ENCODE measurements around the gene GPR137. TPM values are rescaled to one million over a fixed set of nuclear protein-coding genes. Genes with fewer than 3 reads are reported as not detected.

GPR137 gene
- total RNA-seq, 3 donors from 2014 or later = 43.1 to 46.2 (median 43.9) TPM

DNA sequence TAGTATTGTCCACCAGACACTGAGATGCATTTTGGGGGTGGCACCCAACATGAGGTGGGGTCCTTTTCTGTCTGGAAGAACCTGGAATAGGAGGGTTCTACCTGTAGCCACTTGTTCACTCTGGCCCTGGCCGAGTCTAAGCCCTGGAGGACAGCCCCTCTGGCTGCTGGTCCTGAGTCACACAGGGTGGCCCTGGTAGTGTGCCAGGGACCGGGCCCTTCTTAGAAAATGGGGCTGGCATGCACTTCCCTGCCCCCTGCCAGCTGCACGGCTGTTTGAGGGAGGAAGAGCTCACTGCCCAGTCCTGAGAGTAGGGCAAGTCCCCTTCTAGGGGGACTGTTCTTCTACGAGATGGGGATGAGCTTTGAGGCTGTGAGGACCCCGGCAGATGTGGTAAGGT lies 32.2 kb upstream of the GPR137 start:
- H3K4me1 Mint-ChIP-seq (ENCODE audit: low read depth) = peaks cover 13% of the 10 kb centered on the region
- DNase-seq (no peak), ATAC-seq (no peak)
- H3K36me3 Mint-ChIP-seq (ENCODE audit: insufficient read depth) = peaks cover 2% of the 10 kb centered on the region
- no peaks in the 10 kb centered on the region for H3K9me3 Mint-ChIP-seq
- no peaks in the 10 kb centered on the region for H3K27me3 Mint-ChIP-seq (ENCODE audit: low read depth)
- H3K4me3 Mint-ChIP-seq = no peak overlapping the region

DNA sequence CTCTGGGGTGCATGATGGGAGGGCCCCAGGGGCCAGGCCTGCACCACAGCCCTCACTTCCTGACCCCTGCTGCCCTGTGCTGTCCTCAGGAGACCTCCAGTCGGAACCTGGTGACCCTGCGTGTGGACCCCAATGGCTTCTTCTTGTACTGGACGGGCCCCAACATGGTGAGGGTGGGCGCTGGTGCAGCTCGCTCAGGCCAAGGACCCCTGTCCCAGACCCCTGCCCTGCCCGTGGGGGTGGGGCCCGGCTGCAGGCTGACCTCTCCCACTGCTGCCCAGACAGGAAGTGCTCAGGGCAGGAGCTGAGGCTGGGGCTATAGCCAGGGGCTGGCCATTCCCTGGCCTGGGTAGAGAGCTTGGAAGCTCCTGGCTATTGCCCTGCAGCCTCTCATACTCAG lies 31.3 kb upstream of the GPR137 start:
- no peak for DNase-seq
- no peak for ATAC-seq
- Mint-ChIP-seq H3K4me3 (no peak overlapping the region), H3K36me3 (ENCODE audit: insufficient read depth) (peaks cover 3% of the 10 kb centered on the region), H3K9me3 (no peaks in the 10 kb centered on the region), H3K27me3 (ENCODE audit: low read depth) (no peaks in the 10 kb centered on the region), H3K4me1 (ENCODE audit: low read depth) (peaks cover 13% of the 10 kb centered on the region)

DNA sequence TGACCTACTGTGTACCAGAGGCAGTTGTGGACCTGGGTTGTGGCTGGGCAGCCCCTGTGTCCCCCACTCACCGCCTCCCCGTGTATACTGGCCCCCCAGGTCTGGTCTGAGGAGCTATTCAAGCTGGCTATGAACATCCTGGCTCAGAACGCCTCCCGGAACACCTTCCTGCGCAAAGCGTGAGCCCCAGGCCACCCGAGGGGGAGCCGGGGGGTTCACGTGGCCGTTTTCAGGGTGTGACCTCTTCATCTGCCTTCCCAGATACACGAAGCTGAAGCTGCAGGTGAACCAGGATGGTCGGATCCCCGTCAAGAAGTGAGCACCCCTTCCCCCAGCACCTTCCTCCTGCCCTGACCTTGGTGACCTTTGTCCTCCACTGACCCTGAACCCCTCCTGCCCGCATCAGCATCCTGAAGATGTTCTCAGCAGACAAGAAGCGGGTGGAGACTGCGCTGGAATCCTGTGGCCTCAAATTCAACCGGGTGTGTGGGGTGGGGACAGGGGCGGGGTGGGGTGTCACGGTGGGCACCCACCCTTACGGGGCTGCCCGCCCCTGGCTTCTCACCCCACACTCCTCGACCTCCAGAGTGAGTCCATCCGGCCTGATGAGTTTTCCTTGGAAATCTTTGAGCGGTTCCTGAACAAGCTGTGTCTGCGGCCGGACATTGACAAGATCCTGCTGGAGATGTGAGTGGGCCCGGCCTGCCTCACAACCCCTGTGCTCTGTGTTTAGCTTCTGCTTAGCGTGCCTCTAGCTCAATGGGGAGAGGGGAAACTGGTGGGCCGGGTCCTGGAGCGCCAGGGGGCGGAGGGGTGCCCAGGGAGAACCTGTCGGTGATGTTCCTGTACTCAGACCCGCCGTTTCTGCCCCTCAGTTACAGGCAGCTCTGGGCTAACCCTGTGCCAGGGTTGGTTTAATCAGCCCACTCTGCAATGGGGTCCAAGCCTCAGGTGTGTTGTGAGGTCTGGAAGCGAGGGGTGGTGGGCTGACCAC lies 30.2 kb upstream of the GPR137 start:
- DNase-seq = no peak
- Mint-ChIP-seq H3K27me3 (ENCODE audit: low read depth) (no peaks in the 10 kb centered on the region), H3K4me1 (ENCODE audit: low read depth) (peaks cover 17% of the 10 kb centered on the region), H3K4me3 (no peak overlapping the region), H3K36me3 (ENCODE audit: insufficient read depth) (peaks cover 5% of the 10 kb centered on the region), H3K9me3 (no peaks in the 10 kb centered on the region)
- no peak for ATAC-seq

- ATAC-seq (no peak), DNase-seq (no peak)
- Mint-ChIP-seq H3K36me3 (ENCODE audit: insufficient read depth) (peaks cover 5% of the 10 kb centered on the region), H3K27me3 (ENCODE audit: low read depth) (no peaks in the 10 kb centered on the region), H3K4me3 (no peak overlapping the region), H3K4me1 (ENCODE audit: low read depth) (peaks cover 14% of the 10 kb centered on the region), H3K9me3 (no peaks in the 10 kb centered on the region)
Observed at GRCh38 chr11:64256300-64256699, 29.3 kb upstream of the GPR137 start.

DNA sequence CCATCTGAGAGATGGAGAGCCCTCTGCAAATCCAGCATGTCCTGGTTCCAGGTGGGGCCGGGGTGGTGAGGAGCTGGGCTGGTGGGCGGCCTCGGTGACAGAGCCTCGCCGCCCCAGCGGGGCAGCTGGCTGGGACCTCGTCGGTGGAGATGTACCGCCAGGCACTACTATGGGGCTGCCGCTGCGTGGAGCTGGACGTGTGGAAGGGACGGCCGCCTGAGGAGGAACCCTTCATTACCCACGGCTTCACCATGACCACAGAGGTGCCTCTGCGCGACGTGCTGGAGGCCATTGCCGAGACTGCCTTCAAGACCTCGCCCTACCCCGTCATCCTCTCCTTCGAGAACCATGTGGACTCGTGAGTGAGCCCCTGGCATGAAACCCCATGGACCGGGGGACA lies 27.3 kb upstream of the GPR137 start:
- no peak overlapping the region for H3K4me3 Mint-ChIP-seq
- no peaks in the 10 kb centered on the region for H3K27me3 Mint-ChIP-seq (ENCODE audit: low read depth)
- peaks cover 7% of the 10 kb centered on the region for H3K36me3 Mint-ChIP-seq (ENCODE audit: insufficient read depth)
- ATAC-seq (no peak), DNase-seq (no peak)
- no peaks in the 10 kb centered on the region for H3K9me3 Mint-ChIP-seq
- H3K4me1 Mint-ChIP-seq (ENCODE audit: low read depth) = peaks cover 8% of the 10 kb centered on the region

- no peaks in the 10 kb centered on the region for H3K9me3 Mint-ChIP-seq
- H3K36me3 Mint-ChIP-seq (ENCODE audit: insufficient read depth) = peaks cover 7% of the 10 kb centered on the region
- H3K4me1 Mint-ChIP-seq (ENCODE audit: low read depth) = peaks cover 8% of the 10 kb centered on the region
- ATAC-seq = no peak
- DNase-seq = no peak
- H3K27me3 Mint-ChIP-seq (ENCODE audit: low read depth) = no peaks in the 10 kb centered on the region
- H3K4me3 Mint-ChIP-seq = no peak overlapping the region
Observed at GRCh38 chr11:64258946-64259532, 26.6 kb upstream of the GPR137 start.

- peaks cover 7% of the 10 kb centered on the region for H3K36me3 Mint-ChIP-seq (ENCODE audit: insufficient read depth)
- peaks cover 8% of the 10 kb centered on the region for H3K4me1 Mint-ChIP-seq (ENCODE audit: low read depth)
- no peaks in the 10 kb centered on the region for H3K9me3 Mint-ChIP-seq
- no peaks in the 10 kb centered on the region for H3K27me3 Mint-ChIP-seq (ENCODE audit: low read depth)
- no peak overlapping the region for H3K4me3 Mint-ChIP-seq
- DNase-seq (no peak), ATAC-seq (no peak)
Observed at GRCh38 chr11:64259533-64260067, 26.0 kb upstream of the GPR137 start.

- no peaks in the 10 kb centered on the region for H3K27me3 Mint-ChIP-seq (ENCODE audit: low read depth)
- no peaks in the 10 kb centered on the region for H3K9me3 Mint-ChIP-seq
- DNase-seq (no peak), ATAC-seq (no peak)
- peaks cover 8% of the 10 kb centered on the region for H3K4me1 Mint-ChIP-seq (ENCODE audit: low read depth)
- H3K4me3 Mint-ChIP-seq = no peak overlapping the region
- peaks cover 6% of the 10 kb centered on the region for H3K36me3 Mint-ChIP-seq (ENCODE audit: insufficient read depth)
Observed at GRCh38 chr11:64260147-64260708, 25.4 kb upstream of the GPR137 start.

- DNase-seq (no peak), ATAC-seq (no peak)
- H3K9me3 Mint-ChIP-seq = no peaks in the 10 kb centered on the region
- peaks cover 5% of the 10 kb centered on the region for H3K36me3 Mint-ChIP-seq (ENCODE audit: insufficient read depth)
- peaks cover 8% of the 10 kb centered on the region for H3K4me1 Mint-ChIP-seq (ENCODE audit: low read depth)
- no peaks in the 10 kb centered on the region for H3K27me3 Mint-ChIP-seq (ENCODE audit: low read depth)
- no peak overlapping the region for H3K4me3 Mint-ChIP-seq
Observed at GRCh38 chr11:64261556-64262080, 24.0 kb upstream of the GPR137 start.

GRCh38 chr11:64262271-64263002 lies 23.2 kb upstream of the GPR137 start:
- no peak overlapping the region for H3K4me3 Mint-ChIP-seq
- ATAC-seq (no peak), DNase-seq (no peak)
- H3K27me3 Mint-ChIP-seq (ENCODE audit: low read depth) = no peaks in the 10 kb centered on the region
- peaks cover 8% of the 10 kb centered on the region for H3K4me1 Mint-ChIP-seq (ENCODE audit: low read depth)
- peaks cover 5% of the 10 kb centered on the region for H3K36me3 Mint-ChIP-seq (ENCODE audit: insufficient read depth)
- no peaks in the 10 kb centered on the region for H3K9me3 Mint-ChIP-seq

- DNase-seq = no peak
- H3K4me1 Mint-ChIP-seq (ENCODE audit: low read depth) = peaks cover 11% of the 10 kb centered on the region
- ATAC-seq = no peak
- H3K4me3 Mint-ChIP-seq = no peak overlapping the region
- H3K36me3 Mint-ChIP-seq (ENCODE audit: insufficient read depth) = peaks cover 5% of the 10 kb centered on the region
- H3K27me3 Mint-ChIP-seq (ENCODE audit: low read depth) = no peaks in the 10 kb centered on the region
- H3K9me3 Mint-ChIP-seq = no peaks in the 10 kb centered on the region
Observed at GRCh38 chr11:64263021-64263946, 22.4 kb upstream of the GPR137 start.

DNA sequence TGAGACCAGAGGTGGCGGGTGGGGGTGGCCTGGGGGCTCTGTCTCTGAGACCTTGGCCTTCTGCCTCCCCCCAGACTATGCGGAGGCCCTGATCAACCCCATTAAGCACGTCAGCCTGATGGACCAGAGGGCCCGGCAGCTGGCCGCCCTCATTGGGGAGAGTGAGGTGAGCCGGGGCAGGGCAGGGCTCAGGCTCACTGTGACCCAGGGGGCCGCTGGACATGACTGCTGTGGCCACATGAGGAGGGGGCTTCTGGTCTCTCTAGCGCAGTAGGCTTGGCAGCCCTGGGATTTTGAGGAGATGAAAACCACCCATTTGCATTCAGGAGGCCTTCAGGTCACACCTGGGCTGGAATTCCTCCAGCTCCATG lies 21.7 kb upstream of the GPR137 start:
- H3K4me3 Mint-ChIP-seq = no peak overlapping the region
- no peaks in the 10 kb centered on the region for H3K9me3 Mint-ChIP-seq
- H3K27me3 Mint-ChIP-seq (ENCODE audit: low read depth) = no peaks in the 10 kb centered on the region
- H3K36me3 Mint-ChIP-seq (ENCODE audit: insufficient read depth) = peaks cover 5% of the 10 kb centered on the region
- DNase-seq (no peak), ATAC-seq (no peak)
- H3K4me1 Mint-ChIP-seq (ENCODE audit: low read depth) = peaks cover 16% of the 10 kb centered on the region

GRCh38 chr11:64264371-64264852 lies 21.2 kb upstream of the GPR137 start:
- no peak overlapping the region for H3K4me3 Mint-ChIP-seq
- DNase-seq (no peak), ATAC-seq (no peak)
- H3K27me3 Mint-ChIP-seq (ENCODE audit: low read depth) = no peaks in the 10 kb centered on the region
- H3K36me3 Mint-ChIP-seq (ENCODE audit: insufficient read depth) = peaks cover 4% of the 10 kb centered on the region
- peaks cover 17% of the 10 kb centered on the region for H3K4me1 Mint-ChIP-seq (ENCODE audit: low read depth)
- H3K9me3 Mint-ChIP-seq = no peaks in the 10 kb centered on the region

All from activated T-cell treated with anti-CD3 and anti-CD28 coated beads, Interleukin-2, amount 50 U/mL, for 4 hours (primary cell).